HG03139 (cell line): Measurements from ENCODE around the gene TP63.

Experiments
- ATAC-seq: cut with Tn5 transposase; IDR thresholded peaks from one replicate; pipeline ENCODE4 v1.9.1; 2021; ENCODE audit not compliant: unreplicated experiment

The TP63 gene

DNA sequence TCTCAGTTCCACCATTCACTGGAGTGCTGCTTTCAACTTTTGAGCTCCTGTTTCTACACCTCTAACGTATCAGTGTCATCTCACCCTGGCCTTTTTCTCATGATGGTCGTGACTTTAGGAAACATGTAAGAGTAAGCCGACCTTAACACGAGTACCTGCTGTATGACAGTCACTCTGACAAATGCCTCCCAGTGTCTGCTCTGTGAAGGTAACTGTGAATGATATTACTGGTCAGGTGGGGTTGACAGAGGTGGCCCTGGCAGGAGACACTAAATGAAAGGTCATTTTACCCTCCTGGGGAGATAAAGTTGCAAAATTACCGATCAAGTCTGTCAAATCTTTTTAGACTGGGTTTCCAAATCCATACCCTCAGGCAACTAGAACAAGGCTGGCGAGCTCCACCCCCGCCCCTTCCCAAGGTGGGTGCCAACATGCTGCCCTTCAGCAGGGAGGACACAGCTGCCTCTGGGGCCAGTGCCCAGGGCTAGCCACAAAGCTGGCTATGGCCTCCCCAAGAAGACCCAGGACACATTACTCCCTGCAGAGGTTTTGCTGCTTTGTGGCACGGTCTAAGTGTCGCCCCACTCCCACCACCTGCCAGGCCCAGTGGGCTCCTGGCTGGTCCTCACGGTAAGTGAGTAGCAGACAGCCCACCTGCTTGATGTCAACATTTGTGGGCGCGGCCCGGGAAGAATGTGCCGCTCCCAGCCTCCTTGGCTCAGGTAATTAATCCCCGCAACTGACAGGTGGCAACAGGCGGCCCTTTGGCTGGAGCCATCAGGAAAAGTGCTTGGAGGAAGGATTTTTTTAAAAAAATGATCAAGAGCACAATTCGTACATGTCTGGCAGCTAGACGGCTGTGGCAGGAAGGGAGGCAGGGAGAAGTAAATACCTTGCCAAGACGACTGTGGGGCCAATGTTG lies 211.8 kb downstream of the TP63 start:
- no peak for ATAC-seq

DNA sequence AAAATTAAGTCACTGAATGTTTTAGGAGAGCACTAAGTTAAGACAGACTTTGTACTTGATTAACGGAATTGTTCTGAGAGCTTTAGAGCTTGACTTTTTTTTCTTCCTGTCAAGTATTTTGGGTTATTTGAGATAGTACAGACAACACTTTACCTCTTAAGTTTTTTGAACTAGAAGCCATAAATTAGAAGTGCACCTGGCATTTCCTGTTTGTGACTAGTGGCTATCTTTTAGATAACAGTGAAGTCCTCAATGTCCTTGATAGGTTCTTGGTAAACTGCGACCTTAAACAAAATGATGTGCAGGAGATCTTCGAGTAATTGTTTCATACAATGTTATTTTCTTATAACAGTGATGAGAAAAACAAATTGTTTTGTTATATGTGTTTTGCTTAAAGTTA lies 213.9 kb downstream of the TP63 start:
- no peak for ATAC-seq

DNA sequence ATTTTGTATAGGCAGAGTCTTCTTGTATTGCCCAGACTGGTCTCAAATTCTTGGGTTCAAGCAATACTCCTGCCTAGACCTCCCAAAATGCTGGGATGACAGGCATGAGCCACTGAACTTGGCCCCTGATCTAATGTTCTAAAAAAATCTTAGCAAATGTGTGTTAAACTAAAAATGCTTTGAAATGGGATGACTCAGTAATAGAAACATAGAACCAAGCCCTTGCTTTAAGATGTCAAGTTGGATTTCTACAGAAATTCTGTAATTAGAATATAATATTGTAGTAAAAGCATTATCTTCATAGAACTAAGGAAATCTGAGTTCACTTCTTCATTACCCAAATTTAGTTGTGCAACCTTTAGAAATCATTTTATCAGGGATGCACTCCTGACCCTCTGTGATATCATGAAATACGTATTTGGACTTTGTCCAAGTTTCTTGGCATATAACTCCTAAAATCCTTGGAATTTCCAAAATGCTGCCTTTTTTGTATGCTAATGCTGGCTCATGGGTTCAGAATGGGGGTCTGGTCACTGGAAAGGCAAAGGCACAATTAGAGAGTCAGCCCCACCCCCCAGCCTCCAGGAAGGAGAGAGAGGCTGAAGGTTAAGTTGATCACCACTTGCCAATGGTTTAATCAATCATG lies 217.3 kb downstream of the TP63 start:
- no peak for ATAC-seq

GRCh38 chr3:189849262-189849661 lies 218.1 kb downstream of the TP63 start:
- no peak for ATAC-seq

DNA sequence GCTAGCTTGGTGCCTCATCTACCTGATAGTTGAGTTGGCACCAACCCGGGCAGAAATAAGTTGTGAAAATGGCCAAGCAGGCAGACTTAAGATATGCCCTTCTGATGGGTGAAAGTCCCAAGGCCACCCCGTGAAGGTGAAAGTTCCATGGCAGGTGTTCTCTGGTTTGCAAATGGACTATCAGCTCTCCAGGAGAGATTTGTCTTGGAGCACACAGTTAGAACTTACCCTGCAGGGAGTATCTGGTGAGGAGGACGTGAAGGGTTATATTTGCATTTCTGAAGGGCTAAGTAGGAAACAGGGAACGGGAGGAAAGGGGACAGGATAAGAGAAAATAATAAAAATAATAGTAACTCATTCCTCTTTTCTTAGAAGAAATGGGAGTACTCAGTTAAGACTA lies 220.5 kb downstream of the TP63 start:
- ATAC-seq: no peak

- no peak for ATAC-seq
Observed at GRCh38 chr3:189853906-189854305, 222.7 kb downstream of the TP63 start.

DNA sequence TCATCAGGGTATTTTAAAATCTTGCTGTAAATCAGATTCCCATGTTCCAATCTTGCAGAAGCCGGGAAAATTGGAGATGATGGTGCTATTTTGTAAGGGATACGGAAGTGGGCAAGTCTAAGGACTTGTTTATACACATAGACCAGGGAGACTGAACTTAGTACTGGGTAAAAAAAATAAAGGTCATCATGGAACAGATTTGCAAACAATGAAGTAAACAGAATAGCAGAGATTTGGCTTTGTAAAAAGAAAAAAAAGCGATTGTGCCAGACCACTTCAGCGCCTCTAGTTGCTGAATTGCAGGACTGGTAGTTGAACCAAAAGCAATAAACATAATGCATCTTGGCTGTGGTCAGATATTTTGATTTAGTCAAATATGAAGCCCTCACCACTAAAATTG lies 229.1 kb downstream of the TP63 start:
- no peak for ATAC-seq

DNA sequence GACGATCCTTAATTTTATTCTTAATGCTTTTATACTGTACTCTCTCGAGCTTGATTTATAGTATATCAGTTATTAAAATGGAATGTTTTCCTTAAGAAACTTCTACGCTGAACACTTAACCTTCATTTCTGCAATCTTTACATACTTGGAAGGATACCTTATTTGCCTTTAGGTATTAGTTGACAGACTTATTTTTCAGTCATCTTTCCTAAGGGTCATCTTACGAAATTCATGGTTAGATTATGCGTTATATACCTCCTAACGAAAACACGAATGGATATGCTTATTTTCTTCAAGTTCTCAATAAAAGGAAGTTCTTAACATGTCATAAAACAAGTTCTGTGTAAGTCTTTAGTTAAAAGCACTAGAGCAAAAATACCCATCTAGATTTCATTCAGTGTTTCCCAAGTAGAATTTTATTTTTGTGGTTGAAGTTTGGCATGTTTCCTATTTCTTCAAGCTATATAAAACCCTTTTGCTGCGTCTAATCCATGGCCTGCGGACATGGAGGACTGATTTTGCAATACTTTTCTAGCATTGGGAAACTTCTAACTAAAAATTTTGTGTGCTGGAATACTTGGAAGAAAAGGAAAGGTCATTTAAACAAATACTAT lies 231.3 kb downstream of the TP63 start:
- ATAC-seq: no peak

DNA sequence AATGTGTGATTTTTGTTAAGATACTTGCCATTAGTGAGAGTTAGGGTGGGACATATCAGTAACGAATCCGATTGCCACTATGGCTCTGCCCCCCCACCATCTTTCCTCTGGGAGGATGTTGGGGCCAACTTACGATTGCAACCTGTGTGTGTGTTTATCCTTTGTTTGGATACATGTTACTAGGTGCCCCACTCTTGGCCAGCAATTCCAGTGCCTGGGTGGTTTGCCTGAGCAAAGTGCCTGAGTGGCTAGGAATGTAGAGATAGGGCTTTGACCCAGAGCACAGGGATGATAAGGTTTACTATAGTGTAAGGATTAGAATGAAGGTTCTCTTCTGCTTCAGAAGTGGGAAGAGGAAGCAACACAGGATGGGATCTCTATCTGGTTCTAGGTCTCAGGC lies 231.8 kb downstream of the TP63 start:
- no peak for ATAC-seq

DNA sequence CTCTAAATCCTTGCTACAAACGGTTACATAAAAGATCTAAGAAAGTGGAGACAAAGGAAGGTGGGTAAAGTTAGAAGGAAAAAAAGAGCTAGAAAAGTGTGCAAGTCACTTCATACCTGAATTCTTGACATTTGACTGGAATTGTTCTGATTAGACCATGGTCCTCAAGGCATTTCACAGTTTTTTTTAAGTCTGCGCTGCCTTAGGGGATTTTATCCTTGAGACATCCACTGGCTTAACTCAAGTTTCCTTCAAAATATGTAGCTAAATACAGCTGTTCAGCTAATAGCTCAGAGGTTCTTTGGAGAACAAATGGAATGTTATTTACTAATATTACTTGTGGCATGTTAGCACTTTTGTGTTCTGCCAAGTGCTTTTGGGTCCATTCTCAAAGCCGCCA lies 236.9 kb downstream of the TP63 start:
- ATAC-seq: no peak

GRCh38 chr3:189869165-189869564 lies 238.0 kb downstream of the TP63 start:
- no peak for ATAC-seq

GRCh38 chr3:189871418-189871817 lies 240.2 kb downstream of the TP63 start:
- ATAC-seq: no peak

DNA sequence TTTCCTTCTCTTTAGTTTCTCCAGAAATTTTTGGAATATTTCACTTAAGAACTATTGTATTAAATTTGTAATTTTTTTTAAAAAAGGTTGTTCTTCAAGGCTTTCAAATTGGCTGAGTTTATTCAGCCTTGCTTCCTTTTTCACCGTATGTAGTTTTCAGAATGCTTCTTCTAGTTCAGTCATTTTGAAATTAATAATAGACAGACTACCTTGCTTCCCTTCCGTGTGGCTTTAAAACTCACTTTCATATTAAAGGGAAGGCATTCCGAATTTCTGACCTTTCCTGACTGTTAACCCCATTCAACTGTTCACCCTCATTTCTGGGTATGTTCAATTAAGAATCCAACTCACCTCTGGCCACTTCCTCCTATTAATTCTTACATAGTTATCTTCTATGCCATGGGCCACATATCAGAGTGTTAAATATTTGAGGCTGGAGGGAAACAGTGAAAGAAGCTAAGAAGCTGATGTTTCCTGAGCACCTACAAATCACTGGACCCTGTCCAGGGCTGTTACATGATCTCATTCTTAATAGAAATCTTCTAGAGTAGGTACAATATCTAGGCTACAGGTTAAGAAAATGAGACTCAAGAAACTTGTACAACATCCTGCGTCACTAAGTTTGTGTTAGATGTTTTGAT lies 252.0 kb downstream of the TP63 start:
- ATAC-seq: peak; percentile 58

GRCh38 chr3:189890496-189890895 lies 259.3 kb downstream of the TP63 start:
- ATAC-seq: no peak

GRCh38 chr3:189896533-189896932 lies 265.3 kb downstream of the TP63 start:
- ATAC-seq: no peak

- no peak for ATAC-seq
Observed at GRCh38 chr3:189897406-189897805, 266.2 kb downstream of the TP63 start.

GRCh38 chr3:189898559-189899153 lies 267.5 kb downstream of the TP63 start:
- no peak for ATAC-seq

DNA sequence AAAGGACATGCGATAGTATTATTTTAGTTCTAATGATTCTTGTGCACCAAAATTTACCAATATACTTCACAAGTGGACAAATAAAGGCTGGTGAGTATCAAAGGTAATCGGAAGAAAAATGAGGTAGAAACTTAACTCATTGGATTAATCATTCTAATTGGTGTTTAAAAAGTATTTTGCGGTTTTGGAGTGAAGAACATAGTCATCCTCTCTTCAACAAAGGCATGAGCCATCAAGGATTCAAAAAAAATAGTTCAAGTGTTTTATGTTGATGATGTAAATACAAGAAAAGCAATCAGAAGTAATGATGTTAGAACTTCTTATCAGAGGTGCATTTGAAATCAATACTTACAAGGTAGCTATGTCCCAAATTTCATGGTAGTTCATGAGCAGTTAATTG lies 268.0 kb downstream of the TP63 start:
- no peak for ATAC-seq

DNA sequence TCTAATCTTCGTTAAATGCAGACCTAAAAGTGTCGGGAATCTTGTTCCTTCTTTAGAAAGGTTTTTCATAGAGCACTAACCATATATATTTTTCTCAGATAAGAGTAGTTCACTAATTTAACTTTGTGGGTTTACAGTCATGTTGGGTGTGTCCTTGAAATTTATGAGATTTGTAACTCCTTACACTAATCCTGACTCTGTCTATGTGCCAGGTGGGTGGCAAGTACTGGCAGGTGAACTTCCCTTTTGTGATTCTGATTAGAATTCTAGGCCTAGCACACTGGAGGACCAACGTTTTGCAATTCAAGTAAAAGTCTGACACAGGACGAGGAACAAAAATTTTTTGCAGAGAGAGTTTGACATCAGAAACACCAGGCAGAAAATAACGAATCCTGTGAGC lies 269.4 kb downstream of the TP63 start:
- ATAC-seq: no peak

- ATAC-seq: no peak
Observed at GRCh38 chr3:189901481-189901880, 270.3 kb downstream of the TP63 start.
